H1 (cell line): ENCODE measurements around the gene CCDC157. TPM values are rescaled to one million over a fixed set of nuclear protein-coding genes. Genes with fewer than 3 reads are reported as not detected.
A peak's percentile ranks its signal among the peaks of the same experiment; 100 is the strongest.
"Not testable (repeated sequence)": the region's sequence is repeated elsewhere in the genome, so short reads cannot be mapped to it uniquely, and the experiment has no call there.

ENCODE experiments used
- CTCF ChIA-PET: fragments of 300-600 bp; sonication (Branson Sonifier 250); formaldehyde crosslinking; loops from one replicate; lab custom pipeline; 2021; ENCODE audit not compliant: partially characterized antibody; lab: Charles Lee
- POLR2A ChIA-PET: fragments of 300-600 bp; sonication (Branson Sonifier 250); formaldehyde crosslinking; loops from one replicate; lab custom pipeline; 2021; ENCODE audit warnings: inconsistent platforms; ENCODE audit not compliant: partially characterized antibody; lab: Charles Lee
- DNase-seq, 2 experiments: peaks; one replicate each; pipeline versions ENCODE4 v3.0.0 to v3.0.0-alpha.2; 2010 to 2022; ENCODE audit warnings: low spot score in 2 of 2, low read depth in 1 of 2, mixed read lengths in 1 of 2
- FAIRE-seq: peaks from 2 replicates; lab custom pipeline; 2011; peaks lifted over from hg19 to GRCh38; lab: Jason Lieb, UNC
- H2AFZ ChIP-seq: 2 replicates; pipeline ENCODE4 v1.8.1; 2012; ENCODE audit warnings: low read length, inconsistent platforms
- H2AK5ac ChIP-seq: 2 replicates; pipeline ENCODE4 v1.6.1; 2013; ENCODE audit warnings: low read depth, low read length
- H2BK120ac ChIP-seq: replicated peaks from 2 replicates; pipeline ENCODE3; 2013; ENCODE audit warnings: low read depth, low read length, inconsistent platforms
- H2BK12ac ChIP-seq: 2 replicates; pipeline ENCODE4 v1.6.1; 2013; ENCODE audit warnings: low read depth, low read length
- H2BK15ac ChIP-seq: 2 replicates; pipeline ENCODE4 v1.6.1; 2013; ENCODE audit warnings: low read length
- H2BK20ac ChIP-seq: 2 replicates; pipeline ENCODE4 v1.6.1; 2013; ENCODE audit warnings: low read length
- H2BK5ac ChIP-seq: 2 replicates; pipeline ENCODE4 v1.6.1; 2013; ENCODE audit warnings: low read depth, low read length
- H3K14ac ChIP-seq: 2 replicates; pipeline ENCODE4 v1.6.1; 2013; ENCODE audit warnings: inconsistent platforms; ENCODE audit not compliant: insufficient read length
- H3K18ac ChIP-seq: 2 replicates; pipeline ENCODE4 v1.6.1; 2013; ENCODE audit warnings: low read length; ENCODE audit errors: extremely low read depth
- H3K23ac ChIP-seq: 2 replicates; pipeline ENCODE4 v1.6.1; 2013; ENCODE audit warnings: inconsistent platforms; ENCODE audit not compliant: insufficient read length
- H3K23me2 ChIP-seq: 2 replicates; pipeline ENCODE4 v1.6.1; 2013; ENCODE audit warnings: low read depth, low read length
- H3K27ac ChIP-seq: 2 replicates; pipeline ENCODE4 v1.6.1; 2011; ENCODE audit warnings: low read depth, low read length, inconsistent platforms
- H3K27me3 ChIP-seq, 4 experiments: replicated peaks in 1 of 4; 1 replicate in 1 of 4; 2 replicates in 3 of 4; pipeline versions ENCODE4 v1.6.1 to v1.8.1; 2011 to 2013; ENCODE audit warnings: low read length in 3 of 4, mild to moderate bottlenecking in 3 of 4, inconsistent platforms in 2 of 4, mixed read lengths in 2 of 4, moderate library complexity in 1 of 4; ENCODE audit not compliant: control insufficient read depth in 3 of 4, insufficient read depth in 3 of 4; ENCODE audit errors: extremely low read depth in 1 of 4
- H3K36me3 ChIP-seq, 4 experiments: 2 replicates each; pipeline versions ENCODE4 v1.6.1 to v1.8.1; 2011 to 2013; ENCODE audit warnings: mild to moderate bottlenecking in 4 of 4, low read length in 3 of 4, moderate library complexity in 2 of 4, control low read depth in 1 of 4, inconsistent platforms in 1 of 4; ENCODE audit not compliant: insufficient read depth in 4 of 4, control insufficient read depth in 2 of 4
- H3K4ac ChIP-seq: replicated peaks from 2 replicates; pipeline ENCODE3; 2013; ENCODE audit warnings: low read length, low read depth, mixed read lengths, inconsistent platforms; ENCODE audit not compliant: insufficient read length
- H3K4me1 ChIP-seq, 4 experiments: replicated peaks in 1 of 4; 1 replicate in 1 of 4; 2 replicates in 3 of 4; pipeline versions ENCODE4 v1.6.1 to v1.8.1; 2011 to 2013; ENCODE audit warnings: low read length in 3 of 4, inconsistent platforms in 2 of 4, mixed read lengths in 1 of 4; ENCODE audit not compliant: insufficient read depth in 4 of 4, control insufficient read depth in 3 of 4
- H3K4me2 ChIP-seq, 2 experiments: 2 replicates each; pipeline versions ENCODE4 v1.6.1 to v1.8.1; 2011 to 2013; ENCODE audit warnings: low read depth in 2 of 2, low read length in 2 of 2, control low read depth in 1 of 2, inconsistent platforms in 1 of 2, mild to moderate bottlenecking in 1 of 2; ENCODE audit not compliant: insufficient read depth in 1 of 2
- H3K4me3 ChIP-seq, 4 experiments: fragments of 200-600, 300-600 bp in 1 of 4; sonication (generic), shearing (Covaris generic), sonication (Bioruptor Twin) in 1 of 4; 2 replicates each; pipeline versions ENCODE4 v1.5.1 to v1.8.1; 2011 to 2016; ENCODE audit warnings: low read length in 4 of 4, low read depth in 3 of 4, control low read depth in 2 of 4, inconsistent platforms in 2 of 4, mild to moderate bottlenecking in 2 of 4, mixed read lengths in 1 of 4, moderate library complexity in 1 of 4; ENCODE audit not compliant: insufficient read depth in 2 of 4; ENCODE audit errors: extremely low read depth in 1 of 4
- H3K56ac ChIP-seq: replicated peaks from 2 replicates; pipeline ENCODE3; 2013; ENCODE audit warnings: low read depth, mild to moderate bottlenecking, mixed read lengths, low read length, inconsistent platforms; ENCODE audit not compliant: insufficient read length
- H3K79me1 ChIP-seq: 2 replicates; pipeline ENCODE4 v1.6.1; 2013; ENCODE audit warnings: low read depth, low read length, control low read depth
- H3K79me2 ChIP-seq, 2 experiments: 2 replicates each; pipeline versions ENCODE4 v1.6.1 to v1.8.1; 2012 to 2013; ENCODE audit warnings: low read length in 2 of 2, mild to moderate bottlenecking in 2 of 2, inconsistent platforms in 1 of 2; ENCODE audit not compliant: insufficient read depth in 2 of 2, control insufficient read depth in 1 of 2
- H3K9ac ChIP-seq, 4 experiments: replicated peaks in 1 of 4; 1 replicate in 1 of 4; 2 replicates in 3 of 4; pipeline versions ENCODE4 v1.6.1 to v1.8.1; 2011 to 2013; ENCODE audit warnings: low read depth in 3 of 4, low read length in 3 of 4, control low read depth in 2 of 4, mild to moderate bottlenecking in 2 of 4, moderate library complexity in 2 of 4, inconsistent platforms in 1 of 4; ENCODE audit errors: extremely low read depth in 1 of 4
- H3K9me3 ChIP-seq, 2 experiments: 2 replicates each; pipeline versions ENCODE4 v1.6.1 to v1.8.1; 2012 to 2013; ENCODE audit warnings: mild to moderate bottlenecking in 2 of 2, moderate library complexity in 2 of 2, control low read depth in 1 of 2, inconsistent platforms in 1 of 2, low read depth in 1 of 2, low read length in 1 of 2, mixed read lengths in 1 of 2; ENCODE audit not compliant: insufficient read depth in 2 of 2
- H4K20me1 ChIP-seq, 2 experiments: replicated peaks in 1 of 2; 2 replicates each; pipeline versions ENCODE3 to v1.8.1; 2011 to 2013; ENCODE audit warnings: inconsistent platforms in 2 of 2, low read length in 2 of 2, mild to moderate bottlenecking in 1 of 2; ENCODE audit not compliant: insufficient read depth in 2 of 2, control insufficient read depth in 1 of 2
- H4K5ac ChIP-seq: 2 replicates; pipeline ENCODE4 v1.6.1; 2013; ENCODE audit warnings: low read length, low read depth, mixed read lengths, inconsistent platforms; ENCODE audit not compliant: insufficient read length
- H4K8ac ChIP-seq: 2 replicates; pipeline ENCODE4 v1.8.0; 2013; ENCODE audit warnings: mild to moderate bottlenecking, moderate library complexity, low read length, inconsistent platforms; ENCODE audit not compliant: insufficient read depth; ENCODE audit errors: extremely low read depth
- H4K91ac ChIP-seq: replicated peaks from 2 replicates; pipeline ENCODE3; 2013; ENCODE audit warnings: low read length, mixed read lengths, inconsistent platforms; ENCODE audit not compliant: insufficient read length
- WGBS, 2 experiments: shearing (Covaris generic) in 1 of 2; methylation state at CpG; one replicate each; pipeline versions ENCODE4 v1.1.6 to v1.1.7; 2013 to 2015; ENCODE audit warnings: low lambda C conversion rate in 2 of 2, mixed read lengths in 2 of 2, inconsistent platforms in 1 of 2, low coverage in 1 of 2, missing lambda C conversion rate in 1 of 2; ENCODE audit not compliant: insufficient replicate concordance in 2 of 2, insufficient coverage in 1 of 2, insufficient read length in 1 of 2; ENCODE audit errors: extremely low coverage in 1 of 2, missing lambda C conversion rate in 1 of 2; 5-methylcytosine and 5-hydroxymethylcytosine counted together
- polyA plus RNA-seq, 7 experiments: library from polyadenylated mRNA; depleted of rRNA in 3 of 7; stranded (reverse) in 5 of 7; unstranded in 2 of 7; fragments of >200 nt in 5 of 7; fragments of 200-250 nt in 2 of 7; gene quantifications; 1 replicate in 5 of 7; 2 replicates in 1 of 7; 4 replicates in 1 of 7; pipeline versions ENCODE4 v1.2.1 to v1.2.3, GENCODE V29; 2011 to 2013; ENCODE audit warnings: missing spikeins in 2 of 7, mixed read lengths in 2 of 7
- total RNA-seq: library from RNA; stranded (reverse); fragmentation: NEBNext Ultra II Directional; extraction: Animal tissue kit (Norgen Biotek cat#: 25700); gene quantifications from 2 replicates; pipeline ENCODE4 v1.2.1, GENCODE V29; 2021

Gene CCDC157
- total and polyA plus RNA-seq, 2 of the 8 experiments (the other 6 are each of a cell fraction or from before 2014, with no cell fraction given) = 4.1 to 8.4 TPM

DNA sequence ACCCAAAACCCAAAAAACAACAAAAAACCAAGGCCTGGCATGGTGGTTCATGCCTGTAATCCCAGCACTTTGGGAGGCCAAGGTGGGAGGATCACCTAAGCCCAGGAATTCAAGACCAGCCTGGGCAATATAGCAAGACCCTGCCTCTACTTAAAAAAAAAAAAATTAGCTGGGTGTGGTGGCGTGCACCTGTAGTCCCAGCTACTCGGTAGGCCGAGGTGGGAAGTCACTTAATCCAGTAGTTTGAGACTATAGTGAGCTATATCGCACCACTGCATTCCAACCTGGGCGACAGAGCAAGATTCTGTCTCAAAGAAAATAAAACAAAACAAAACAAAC is 45.9 kb downstream of the CCDC157 start:
- not testable (repeated sequence) for H3K79me1 ChIP-seq, H3K4ac ChIP-seq, H2BK15ac ChIP-seq, H2BK5ac ChIP-seq, H3K23me2 ChIP-seq, H4K5ac ChIP-seq, H2BK12ac ChIP-seq, H3K56ac ChIP-seq, H2AK5ac ChIP-seq, H3K79me2 ChIP-seq, H3K9me3 ChIP-seq, H3K18ac ChIP-seq, H4K8ac ChIP-seq, H2AFZ ChIP-seq, H2BK120ac ChIP-seq, H2BK20ac ChIP-seq, H3K14ac ChIP-seq, H3K27ac ChIP-seq, DNase-seq, H3K36me3 ChIP-seq, H3K9ac ChIP-seq, H3K23ac ChIP-seq, H3K4me3 ChIP-seq, H4K91ac ChIP-seq, FAIRE-seq, H4K20me1 ChIP-seq
- POLR2A ChIA-PET = interaction anchor here (1.1 to 1.5 kb wide), 4 partner anchors 8 to 47 kb away, joined by 3 to 16 read pairs (median 5); partner anchors contain the start of gene MTFP1
- CTCF ChIA-PET = interaction anchor here (0.6 to 2.8 kb wide), 4 partner anchors 10 to 114 kb away, joined by 4 to 15 read pairs (median 6); no protein-coding TSS in a partner anchor
- peak overlapping the region in 1 of 2 experiments; percentile 54; a peak in 1 of 4 replicates for H3K4me2 ChIP-seq
- H3K4me1 ChIP-seq = peaks cover 3 to 12% (median 8%) of the 10 kb centered on the region in 4 experiments
- 89% methylated on average over 5 of the region's 5 CpGs; no CpG with 5 or more reads in 1 of the 2 experiments for WGBS, 2 experiments
- H3K27me3 ChIP-seq = peaks cover 0 to 13% (median 5%) of the 10 kb centered on the region in 4 experiments; a peak in 4 of 7 replicates
